Measurements from ENCODE around the gene RPTOR.

DNA sequence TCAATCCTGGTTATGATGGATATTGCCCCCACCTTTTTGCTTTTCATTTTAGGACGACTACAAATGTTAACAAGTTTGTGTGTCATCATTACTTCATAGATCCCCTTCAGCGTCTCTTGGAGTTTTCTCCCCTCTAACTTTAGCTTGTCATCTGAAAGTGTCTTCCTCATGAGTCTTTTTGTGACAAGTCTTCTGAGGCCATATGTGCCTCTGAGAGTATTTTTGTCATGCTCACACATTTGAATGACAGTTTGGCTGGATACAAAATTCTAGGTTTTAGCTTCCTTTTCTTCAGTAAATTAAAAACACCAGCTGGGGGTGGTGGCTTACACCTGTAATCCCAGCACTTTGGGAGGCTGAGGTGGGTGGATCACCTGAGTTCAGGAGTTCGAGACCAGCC is 243.2 kb downstream of the RPTOR start:
- TF ChIP-seq POLR2AphosphoS5 (IDR thresholded peaks at IDR 0.05; ENCODE audit: low read depth, low read length), result no peak
- TF ChIP-seq POLR2A (IDR thresholded peaks at IDR 0.05; ENCODE audit: low read depth, low read length), result no peak

Measured in GM12891 (cell line).